ENCODE measurements around the gene NRTN. TPM values are rescaled to one million over a fixed set of nuclear protein-coding genes. Genes with fewer than 3 reads are reported as not detected.

Gene NRTN
- polyA plus RNA-seq, 1 donor (not counting 4 experiments of a cell fraction or from before 2014, with no cell fraction given): not detected

DNA sequence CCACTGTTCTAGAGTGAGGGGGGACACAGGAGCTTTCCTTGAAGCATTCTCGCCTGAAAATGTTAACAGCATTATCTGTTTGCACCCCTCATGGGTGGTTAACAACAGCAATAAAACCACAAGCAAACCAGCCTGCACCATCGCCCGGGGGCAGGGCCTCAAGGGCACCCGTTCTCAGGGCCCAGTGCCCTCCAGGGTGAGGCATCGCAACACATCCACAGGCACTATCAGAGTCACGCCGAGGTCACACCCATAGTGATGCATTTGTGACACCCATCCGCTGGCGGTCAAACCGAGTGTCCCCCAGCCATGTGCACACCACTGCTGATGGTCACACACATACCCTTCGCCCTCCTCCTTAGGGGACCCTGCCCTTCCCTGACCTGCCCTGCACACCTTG is 60.9 kb downstream of the NRTN start:
- H3K4me1 ChIP-seq (ENCODE audit: control insufficient read depth, extremely low read depth, insufficient read depth, low read length): no peaks in the 10 kb centered on the region
- no peak overlapping the region for H3K27ac ChIP-seq (ENCODE audit: control insufficient read depth, insufficient read depth, low read length)
- dilution Hi-C loops (cut with MboI; ENCODE audit: extremely low pct_ligation_motif_present, low sequenced_read_pairs): no loop called here
- H3K27me3 ChIP-seq (ENCODE audit: control insufficient read depth, extremely low read depth, insufficient read depth, low read length): peaks cover 11% of the 10 kb centered on the region
- H3K36me3 ChIP-seq (ENCODE audit: control insufficient read depth in 2 of 2, extremely low read depth in 1 of 2, insufficient read depth in 2 of 2, low read length in 2 of 2): no peaks in the 10 kb centered on the region
- no peak overlapping the region for H3K9ac ChIP-seq (ENCODE audit: control insufficient read depth, extremely low read depth, insufficient read depth, low read length)
- no peak overlapping the region for H2AFZ ChIP-seq (ENCODE audit: control insufficient read depth, low read length)
- TF ChIP-seq, protein P1, sequence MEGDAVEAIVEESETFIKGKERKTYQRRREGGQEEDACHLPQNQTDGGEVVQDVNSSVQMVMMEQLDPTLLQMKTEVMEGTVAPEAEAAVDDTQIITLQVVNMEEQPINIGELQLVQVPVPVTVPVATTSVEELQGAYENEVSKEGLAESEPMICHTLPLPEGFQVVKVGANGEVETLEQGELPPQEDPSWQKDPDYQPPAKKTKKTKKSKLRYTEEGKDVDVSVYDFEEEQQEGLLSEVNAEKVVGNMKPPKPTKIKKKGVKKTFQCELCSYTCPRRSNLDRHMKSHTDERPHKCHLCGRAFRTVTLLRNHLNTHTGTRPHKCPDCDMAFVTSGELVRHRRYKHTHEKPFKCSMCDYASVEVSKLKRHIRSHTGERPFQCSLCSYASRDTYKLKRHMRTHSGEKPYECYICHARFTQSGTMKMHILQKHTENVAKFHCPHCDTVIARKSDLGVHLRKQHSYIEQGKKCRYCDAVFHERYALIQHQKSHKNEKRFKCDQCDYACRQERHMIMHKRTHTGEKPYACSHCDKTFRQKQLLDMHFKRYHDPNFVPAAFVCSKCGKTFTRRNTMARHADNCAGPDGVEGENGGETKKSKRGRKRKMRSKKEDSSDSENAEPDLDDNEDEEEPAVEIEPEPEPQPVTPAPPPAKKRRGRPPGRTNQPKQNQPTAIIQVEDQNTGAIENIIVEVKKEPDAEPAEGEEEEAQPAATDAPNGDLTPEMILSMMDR (optimal IDR thresholded peaks at IDR 0.05 in 1 of 3, IDR thresholded peaks at IDR 0.05 in 1 of 3, conservative IDR thresholded peaks at IDR 0.05 in 1 of 3; ENCODE audit: extremely low read depth in 1 of 3, insufficient read depth in 2 of 3, low read length in 3 of 3): no peak
- TF ChIP-seq EZH2 (IDR thresholded peaks at IDR 0.05; ENCODE audit: low read length): no peak
- H4K20me1 ChIP-seq (ENCODE audit: control insufficient read depth, extremely low read depth, insufficient read depth, low read length): no peaks in the 10 kb centered on the region
- H3K79me2 ChIP-seq (ENCODE audit: control insufficient read depth, insufficient read depth, low read length): no peaks in the 10 kb centered on the region
- no peak overlapping the region for H3K4me3 ChIP-seq (ENCODE audit: control insufficient read depth in 2 of 3, extremely low read depth in 1 of 3, insufficient read depth in 2 of 3, low read depth in 1 of 3, low read length in 3 of 3)
- DNase-seq (ENCODE audit: low read depth, low spot score): no peak
- no peaks in the 10 kb centered on the region for H3K9me1 ChIP-seq (ENCODE audit: control insufficient read depth, extremely low read depth, insufficient read depth, low read length)
- H3K4me2 ChIP-seq (ENCODE audit: control insufficient read depth, extremely low read depth, insufficient read depth, low read depth, low read length): no peak overlapping the region
- FAIRE-seq: no peak
- no peaks in the 10 kb centered on the region for H3K9me3 ChIP-seq (ENCODE audit: control insufficient read depth, low read depth, low read length)

DNA sequence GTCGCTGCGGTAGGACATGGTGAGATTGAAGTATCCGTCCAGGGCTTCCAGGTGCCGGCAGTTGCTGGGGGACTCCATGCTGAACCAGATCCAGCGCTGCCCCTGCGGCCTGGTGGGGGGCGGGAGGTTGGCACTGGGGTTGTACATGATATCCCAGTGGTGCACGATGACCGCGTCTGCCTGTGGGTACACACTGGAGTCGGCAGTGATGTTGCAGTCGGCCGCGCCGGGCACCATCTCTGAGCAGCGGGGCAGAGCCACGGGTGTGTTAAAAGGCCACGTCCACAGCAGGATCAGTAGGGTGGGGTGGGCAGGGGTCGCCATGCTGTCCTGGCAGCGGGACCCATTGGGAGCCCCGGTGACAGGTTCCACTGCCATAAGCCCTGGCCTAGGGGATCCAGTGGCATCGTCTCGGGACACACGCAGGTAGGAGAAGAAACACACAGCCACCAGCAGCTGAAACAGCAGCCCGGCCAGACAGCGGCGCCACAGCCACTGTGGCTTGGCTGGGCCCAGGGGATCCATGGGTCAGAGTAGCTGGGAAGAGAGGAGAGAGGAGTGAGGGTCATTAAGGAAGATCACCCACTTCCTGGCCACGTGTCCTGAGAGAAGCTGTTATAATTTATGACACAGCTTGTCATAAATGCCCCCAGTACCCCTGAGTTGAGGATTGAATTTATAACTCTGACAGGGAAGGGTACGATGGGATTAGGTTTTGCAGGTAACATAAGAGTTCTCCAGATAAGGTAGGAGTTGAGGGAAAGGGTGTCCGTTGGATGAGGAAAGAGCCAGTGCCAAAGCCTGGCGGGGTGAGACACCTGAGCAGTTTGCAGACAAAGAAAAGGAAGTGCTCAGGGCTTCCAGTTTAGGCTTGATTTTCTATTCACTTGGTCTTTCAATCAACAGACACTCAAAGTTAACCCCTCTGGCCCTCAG is 62.6 kb downstream of the NRTN start:
- Histone ChIP-seq H2AFZ (ENCODE audit: control insufficient read depth, low read length) (no peak overlapping the region), H3K36me3 (ENCODE audit: control insufficient read depth in 2 of 2, extremely low read depth in 1 of 2, insufficient read depth in 2 of 2, low read length in 2 of 2) (no peaks in the 10 kb centered on the region), H3K4me2 (ENCODE audit: control insufficient read depth, extremely low read depth, insufficient read depth, low read depth, low read length) (no peak overlapping the region), H3K4me1 (ENCODE audit: control insufficient read depth, extremely low read depth, insufficient read depth, low read length) (no peaks in the 10 kb centered on the region), H3K27me3 (ENCODE audit: control insufficient read depth, extremely low read depth, insufficient read depth, low read length) (peaks cover 11% of the 10 kb centered on the region), H3K9me3 (ENCODE audit: control insufficient read depth, low read depth, low read length) (no peaks in the 10 kb centered on the region), H4K20me1 (ENCODE audit: control insufficient read depth, extremely low read depth, insufficient read depth, low read length) (no peaks in the 10 kb centered on the region), H3K79me2 (ENCODE audit: control insufficient read depth, insufficient read depth, low read length) (no peaks in the 10 kb centered on the region), H3K4me3 (ENCODE audit: control insufficient read depth in 2 of 3, extremely low read depth in 1 of 3, insufficient read depth in 2 of 3, low read depth in 1 of 3, low read length in 3 of 3) (no peak overlapping the region), H3K27ac (ENCODE audit: control insufficient read depth, insufficient read depth, low read length) (no peak overlapping the region), H3K9me1 (ENCODE audit: control insufficient read depth, extremely low read depth, insufficient read depth, low read length) (no peaks in the 10 kb centered on the region), H3K9ac (ENCODE audit: control insufficient read depth, extremely low read depth, insufficient read depth, low read length) (no peak overlapping the region)
- dilution Hi-C loops (cut with MboI; ENCODE audit: extremely low pct_ligation_motif_present, low sequenced_read_pairs): no loop called here
- FAIRE-seq (no peak), DNase-seq (ENCODE audit: low read depth, low spot score) (no peak)
- TF ChIP-seq, protein P1 (optimal IDR thresholded peaks at IDR 0.05 in 1 of 3, IDR thresholded peaks at IDR 0.05 in 1 of 3, conservative IDR thresholded peaks at IDR 0.05 in 1 of 3; ENCODE audit: extremely low read depth in 1 of 3, insufficient read depth in 2 of 3, low read length in 3 of 3): no peak
- TF ChIP-seq EZH2 (IDR thresholded peaks at IDR 0.05; ENCODE audit: low read length): no peak

Data from keratinocyte (primary cell).